ENCODE data around the gene NDE1. TPM values are rescaled to one million over a fixed set of nuclear protein-coding genes. Genes with fewer than 3 reads are reported as not detected.

NDE1 gene
- total and polyA plus RNA-seq, 9 of the 15 experiments (the other 6 are each of a cell fraction or from before 2014, with no cell fraction given) = 3.1 to 59.9 (median 30.0) TPM

DNA sequence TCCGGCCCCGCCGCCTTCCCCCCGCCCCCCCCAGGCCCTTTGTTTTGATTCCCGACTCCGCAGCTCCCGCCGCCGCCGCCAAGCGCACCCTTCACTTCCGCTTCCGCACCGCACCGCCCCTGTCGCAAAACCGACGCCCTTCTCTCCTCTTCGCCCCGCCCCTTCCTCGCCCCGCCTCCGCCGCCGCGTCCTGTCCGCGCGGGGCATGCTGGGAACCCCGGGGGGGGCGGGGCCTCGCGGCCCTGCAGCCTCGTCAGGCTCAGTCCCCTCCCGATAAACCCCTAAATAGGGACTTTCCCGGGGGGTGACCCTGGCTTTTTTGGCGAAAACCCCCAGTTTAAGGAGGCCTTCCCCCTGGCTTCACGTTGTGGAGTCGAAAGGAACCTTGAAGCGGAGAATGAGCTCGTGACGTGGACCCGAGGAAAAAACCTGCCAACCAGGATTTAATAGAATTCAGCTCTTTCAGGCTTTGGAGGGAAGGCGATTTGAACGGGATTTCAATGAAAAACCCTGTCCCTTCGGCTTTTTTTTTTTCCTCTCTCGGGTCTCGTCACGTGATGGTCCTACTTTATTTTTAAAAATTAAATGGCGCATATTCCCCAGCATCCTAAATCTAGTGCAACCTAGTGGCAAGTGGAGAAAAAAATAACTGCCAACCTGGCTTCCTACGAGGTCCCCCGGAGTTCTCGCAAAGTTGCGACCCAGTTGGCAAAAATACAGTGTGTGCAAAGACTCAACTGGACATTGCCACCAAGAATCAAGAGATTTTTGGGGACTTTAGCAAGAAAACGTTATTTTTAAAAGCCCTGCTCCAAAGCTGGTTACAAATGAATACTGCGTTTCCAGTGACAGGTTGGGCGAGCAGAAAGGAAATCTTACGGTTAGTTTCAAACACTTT lies 6.7 kb upstream of the NDE1 start, which contains the start of gene MARF1 (continued):
- TF ChIP-seq FOXK2 (conservative IDR thresholded peaks at IDR 0.05 in 1 of 2, IDR thresholded peaks at IDR 0.05 in 1 of 2; ENCODE audit: low read depth in 2 of 2) (peak in 1 of 2 experiments; percentile 63; a peak in 1 of 4 replicates), CEBPB (tag; IDR thresholded peaks at IDR 0.05) (no peak), ZNF76 (CRISPR knock-in tag; IDR thresholded peaks at IDR 0.05; ENCODE audit: borderline replicate concordance) (peak; percentile 82; the same call in 1 of the 2 replicates), DLX4 (CRISPR knock-in tag; IDR thresholded peaks at IDR 0.05) (no peak), NFIX (CRISPR knock-in tag; IDR thresholded peaks at IDR 0.05; ENCODE audit: low read depth) (no peak), EZH2 (IDR thresholded peaks at IDR 0.05; ENCODE audit: borderline replicate concordance, low read depth, low read length) (no peak), POLR2AphosphoS5 (IDR thresholded peaks at IDR 0.05; ENCODE audit: control insufficient read depth, insufficient read depth, low read depth, low read length) (peak; percentile 96), MXD1 (CRISPR knock-in tag; IDR thresholded peaks at IDR 0.05; ENCODE audit: borderline replicate concordance, poor library complexity, severe bottlenecking) (no peak), IRF2 (CRISPR knock-in tag; IDR thresholded peaks at IDR 0.05) (no peak), XRCC5 (IDR thresholded peaks at IDR 0.05; ENCODE audit: low read depth, low read length) (no peak; the same call in 1 of the 2 replicates), EWSR1 (IDR thresholded peaks at IDR 0.05; ENCODE audit: borderline replicate concordance, low read depth, partially characterized antibody) (no peak), BRCA1 (IDR thresholded peaks at IDR 0.05) (no peak), BRCA1 (CRISPR knock-in tag; IDR thresholded peaks at IDR 0.05) (no peak), BRD9 (IDR thresholded peaks at IDR 0.05; ENCODE audit: low read depth, partially characterized antibody) (peak; percentile 90), NR4A1 (CRISPR knock-in tag; IDR thresholded peaks at IDR 0.05) (no peak), NR4A1 (tag; IDR thresholded peaks at IDR 0.05) (no peak), ZNF561 (CRISPR knock-in tag; conservative IDR thresholded peaks at IDR 0.05) (0 out of 2 replicates have a peak, but pooled peaks have one; percentile 47), MAFF (IDR thresholded peaks at IDR 0.05; ENCODE audit: low read length) (no peak)
- TF ChIP-seq, protein P1, sequence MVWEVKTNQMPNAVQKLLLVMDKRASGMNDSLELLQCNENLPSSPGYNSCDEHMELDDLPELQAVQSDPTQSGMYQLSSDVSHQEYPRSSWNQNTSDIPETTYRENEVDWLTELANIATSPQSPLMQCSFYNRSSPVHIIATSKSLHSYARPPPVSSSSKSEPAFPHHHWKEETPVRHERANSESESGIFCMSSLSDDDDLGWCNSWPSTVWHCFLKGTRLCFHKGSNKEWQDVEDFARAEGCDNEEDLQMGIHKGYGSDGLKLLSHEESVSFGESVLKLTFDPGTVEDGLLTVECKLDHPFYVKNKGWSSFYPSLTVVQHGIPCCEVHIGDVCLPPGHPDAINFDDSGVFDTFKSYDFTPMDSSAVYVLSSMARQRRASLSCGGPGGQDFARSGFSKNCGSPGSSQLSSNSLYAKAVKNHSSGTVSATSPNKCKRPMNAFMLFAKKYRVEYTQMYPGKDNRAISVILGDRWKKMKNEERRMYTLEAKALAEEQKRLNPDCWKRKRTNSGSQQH (CRISPR knock-in tag; IDR thresholded peaks at IDR 0.05) = peak; percentile 49; the same call in 1 of the 2 replicates
